ENCODE data around the gene ARID1B.

The ARID1B gene

DNA sequence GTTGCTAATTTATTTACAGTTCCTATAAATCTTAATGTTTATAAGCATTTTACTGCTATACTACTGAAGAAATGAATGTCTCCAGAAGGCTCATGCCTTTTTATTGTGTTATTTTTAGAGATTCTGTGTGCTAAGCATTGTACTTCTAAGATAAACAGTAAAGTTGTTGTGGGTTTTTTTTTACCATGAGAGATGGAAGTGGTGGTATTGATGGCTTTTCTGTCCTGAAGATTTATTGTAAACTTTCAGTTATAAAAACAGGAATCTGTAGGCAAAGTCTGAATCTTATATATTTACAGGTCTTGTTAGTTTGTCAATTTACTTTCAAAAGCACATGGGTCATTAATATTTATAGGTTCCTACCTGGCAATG lies 299.3 kb downstream of the ARID1B start:
- no peak for DNase-seq (ENCODE audit: low read depth)

DNA sequence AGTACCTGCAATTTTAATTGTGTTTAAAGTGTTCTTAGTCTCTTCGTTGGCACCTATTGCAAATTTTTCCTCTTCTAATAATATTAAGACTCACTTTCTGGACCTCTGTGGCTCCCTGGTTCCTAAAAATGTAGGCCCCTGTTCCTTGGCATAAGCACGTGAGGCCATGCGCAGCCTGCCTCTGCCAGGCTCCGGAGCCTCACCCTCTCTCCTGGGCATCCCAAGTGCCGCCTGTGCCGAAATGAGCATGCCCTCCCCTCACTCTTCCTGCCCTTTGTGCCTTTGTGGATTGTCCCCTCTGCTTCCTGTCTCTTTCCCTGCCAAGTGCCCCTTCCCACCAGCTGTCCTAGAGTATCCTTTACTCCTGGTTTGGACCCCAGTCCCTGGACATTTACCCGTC lies 300.1 kb downstream of the ARID1B start:
- no peak for DNase-seq (ENCODE audit: low read depth)

DNA sequence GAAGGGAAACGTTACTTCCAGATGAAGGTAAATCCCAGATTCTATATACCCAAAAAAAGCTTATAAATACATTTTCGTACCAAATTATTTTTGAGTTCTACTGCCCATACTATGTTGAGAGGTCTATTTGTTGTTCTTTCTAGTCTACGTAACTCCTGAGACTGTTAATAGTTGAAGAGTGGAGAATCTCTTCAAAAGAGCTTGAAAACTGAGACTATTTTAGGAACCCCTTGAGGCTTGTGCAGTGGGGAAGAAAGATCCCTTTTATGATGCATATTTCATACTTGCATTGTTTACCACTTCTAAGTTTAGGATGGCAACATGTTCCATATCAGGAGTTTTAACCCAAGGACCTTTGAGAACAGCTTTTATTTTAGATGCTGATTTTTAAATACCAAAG lies 301.1 kb downstream of the ARID1B start:
- no peak for DNase-seq (ENCODE audit: low read depth)

DNA sequence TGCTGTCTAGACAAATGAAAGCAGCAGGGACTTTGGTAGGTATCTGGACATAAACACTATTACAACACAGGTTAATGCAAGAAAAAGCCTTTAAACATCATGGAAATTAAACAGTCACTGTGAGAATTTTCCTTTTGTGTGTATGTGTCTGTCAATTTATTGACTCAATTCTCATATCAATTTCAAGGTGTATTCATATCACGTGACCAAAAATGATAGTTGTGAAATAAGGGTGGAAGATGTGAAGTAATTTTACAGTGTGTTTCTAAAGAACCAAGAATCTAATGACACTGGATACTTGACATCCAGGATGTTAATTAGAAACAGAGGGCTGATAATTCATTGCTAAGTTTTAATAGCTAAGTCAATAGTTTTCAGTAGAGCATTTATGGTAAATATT lies 302.1 kb downstream of the ARID1B start:
- DNase-seq (ENCODE audit: low read depth): no peak

DNA sequence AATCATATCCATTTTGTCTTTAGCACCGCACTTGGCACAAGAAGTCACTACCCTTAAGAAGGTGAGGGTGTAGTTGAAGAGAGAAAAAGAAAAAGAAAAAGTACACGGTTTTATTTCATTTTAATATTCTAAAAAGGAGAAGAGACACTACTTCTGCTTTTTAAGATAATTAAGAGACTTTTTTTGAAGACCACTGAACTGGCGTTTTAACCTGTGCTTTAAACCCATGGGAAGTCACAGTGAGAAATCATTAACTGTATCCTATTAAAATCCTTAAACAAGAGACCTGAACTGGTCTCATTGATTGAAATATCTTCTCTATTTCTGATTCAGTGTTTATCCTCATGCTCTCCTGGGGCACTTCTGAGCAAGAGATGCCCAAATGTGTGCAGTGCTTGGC lies 302.6 kb downstream of the ARID1B start:
- no peak for DNase-seq (ENCODE audit: low read depth)

DNA sequence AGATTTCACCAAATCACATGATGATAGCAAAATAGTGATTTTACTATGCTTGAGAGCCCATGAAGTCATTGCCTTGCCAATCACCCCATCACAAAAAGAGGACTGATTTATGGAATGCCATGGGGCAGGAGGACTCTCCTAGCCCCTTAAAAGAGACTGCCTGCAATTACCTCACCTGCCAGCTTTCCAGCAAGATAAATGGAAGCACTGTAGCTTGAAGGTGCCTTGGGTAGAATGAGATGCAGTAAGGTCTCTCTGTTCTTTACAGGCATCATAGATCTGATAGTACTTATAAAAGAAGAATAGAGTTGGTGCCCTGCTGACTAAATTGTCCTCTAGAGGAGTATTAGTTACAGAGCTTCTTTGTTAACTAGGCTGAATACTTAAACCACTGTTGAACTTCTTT lies 303.8 kb downstream of the ARID1B start:
- DNase-seq (ENCODE audit: low read depth): no peak

DNA sequence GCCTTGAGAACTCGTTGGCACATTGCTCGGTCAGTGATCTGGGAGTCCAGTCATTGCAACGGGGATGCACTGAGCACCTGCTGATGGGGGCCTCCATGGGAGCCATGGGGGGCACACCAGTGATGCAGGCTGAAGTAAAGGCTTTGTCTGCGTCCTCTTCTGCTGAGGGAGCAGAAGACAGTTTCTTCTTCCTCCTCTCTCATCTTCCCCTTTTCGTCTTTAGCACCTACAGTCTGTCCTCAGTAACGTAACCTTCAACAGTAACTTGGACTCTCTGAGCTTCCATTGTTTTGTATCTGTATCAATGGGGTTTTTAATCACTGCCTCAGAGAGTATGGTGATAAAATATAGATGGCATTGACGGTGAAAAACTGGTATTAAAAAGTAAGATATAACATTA lies 306.2 kb downstream of the ARID1B start:
- no peak for DNase-seq (ENCODE audit: low read depth)

DNA sequence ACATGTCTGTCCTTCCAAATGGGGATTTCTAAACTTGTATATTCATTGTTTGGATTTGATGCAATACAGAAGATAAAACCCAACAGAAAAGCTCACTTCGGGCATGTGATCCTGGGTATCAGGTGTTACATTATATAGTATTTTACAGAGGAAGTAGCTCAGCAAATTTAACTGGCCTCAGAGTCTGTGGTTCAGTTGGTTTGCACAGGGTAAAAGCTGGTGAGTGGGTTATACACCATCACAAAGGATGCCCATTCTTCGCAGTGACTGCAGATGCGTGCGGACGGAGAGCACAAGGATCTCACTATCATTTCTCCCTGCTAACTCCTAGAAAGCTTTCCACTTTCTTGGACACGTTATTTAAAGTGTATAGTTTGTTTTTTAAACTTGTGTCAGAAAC lies 309.5 kb downstream of the ARID1B start:
- no peak for DNase-seq (ENCODE audit: low read depth)

DNA sequence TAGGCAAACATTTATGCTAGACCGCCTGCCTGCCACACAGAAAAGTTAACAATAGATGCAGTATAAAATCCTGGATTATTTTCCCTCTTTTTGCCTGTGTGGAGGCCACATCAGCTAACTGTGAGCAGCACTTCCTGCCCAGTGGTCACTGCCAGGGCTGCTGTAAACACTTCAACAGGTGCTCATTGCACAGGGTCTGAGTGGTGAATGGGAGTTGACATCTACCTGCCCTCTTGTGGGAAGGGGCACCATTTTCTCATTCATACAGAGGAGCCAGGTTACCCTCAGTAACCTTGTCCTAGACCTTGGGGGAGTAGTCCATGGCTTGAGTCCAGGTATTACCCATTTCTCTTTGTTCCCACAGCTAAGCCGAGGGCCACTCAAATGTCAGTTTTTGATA lies 310.8 kb downstream of the ARID1B start:
- DNase-seq (ENCODE audit: low read depth): no peak

DNA sequence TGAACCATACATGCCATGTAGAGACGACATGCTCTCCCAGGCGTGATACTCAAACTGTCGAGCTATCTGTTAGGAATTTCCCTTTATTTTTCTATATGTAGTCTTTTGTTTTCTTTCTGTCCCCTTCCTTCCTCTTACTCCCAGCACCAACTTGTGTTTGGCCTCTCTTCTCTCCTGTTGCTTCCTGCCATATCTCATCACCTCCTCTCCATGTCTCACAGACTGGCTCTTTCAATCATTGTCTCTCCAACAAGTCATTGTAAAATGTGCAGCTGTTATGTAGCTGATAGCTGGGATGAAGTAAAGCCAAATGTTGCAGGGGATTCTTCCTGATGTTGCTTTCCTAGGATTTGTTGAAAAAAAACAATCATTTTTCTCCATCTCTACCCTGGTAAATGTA lies 311.7 kb downstream of the ARID1B start:
- DNase-seq (ENCODE audit: low read depth): no peak

DNA sequence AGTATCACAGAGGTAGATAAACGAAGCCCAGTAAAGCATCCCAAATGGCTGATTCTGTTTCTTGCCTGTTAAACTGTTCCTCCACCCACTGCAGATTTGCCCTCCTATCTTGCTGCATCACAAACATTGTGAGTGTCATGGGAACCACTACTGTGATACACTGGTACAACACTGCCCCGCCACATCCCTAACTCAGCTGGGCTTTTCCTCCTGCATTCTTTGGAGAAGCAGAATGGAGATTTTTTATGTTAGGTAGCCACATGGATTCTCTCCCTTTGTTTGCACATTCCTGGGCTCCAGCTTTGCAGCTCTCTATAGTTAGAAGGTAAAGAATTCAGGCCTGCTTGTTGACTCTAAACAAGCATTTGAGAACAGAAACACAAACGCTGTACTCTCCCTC lies 312.1 kb downstream of the ARID1B start:
- DNase-seq (ENCODE audit: low read depth): no peak

DNA sequence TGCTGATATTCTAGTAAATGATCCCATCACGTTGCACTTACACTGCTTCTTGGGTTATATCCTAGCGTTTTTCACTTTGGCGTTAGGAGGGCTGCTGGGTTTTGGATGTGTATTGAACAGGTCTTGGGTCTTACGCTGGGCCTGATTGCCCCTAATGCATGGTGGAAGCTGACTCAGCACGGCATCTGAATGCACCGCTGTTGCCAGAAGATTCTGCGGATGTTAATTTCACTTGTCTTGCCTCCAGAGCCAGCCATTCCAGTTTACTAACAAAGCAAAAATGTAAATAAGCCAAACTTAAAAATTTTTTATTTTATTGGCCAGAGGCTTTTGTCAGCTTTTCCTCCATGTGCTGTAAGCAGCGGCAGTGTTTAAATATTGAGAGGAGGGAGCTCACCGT lies 312.7 kb downstream of the ARID1B start:
- DNase-seq (ENCODE audit: low read depth): no peak

DNA sequence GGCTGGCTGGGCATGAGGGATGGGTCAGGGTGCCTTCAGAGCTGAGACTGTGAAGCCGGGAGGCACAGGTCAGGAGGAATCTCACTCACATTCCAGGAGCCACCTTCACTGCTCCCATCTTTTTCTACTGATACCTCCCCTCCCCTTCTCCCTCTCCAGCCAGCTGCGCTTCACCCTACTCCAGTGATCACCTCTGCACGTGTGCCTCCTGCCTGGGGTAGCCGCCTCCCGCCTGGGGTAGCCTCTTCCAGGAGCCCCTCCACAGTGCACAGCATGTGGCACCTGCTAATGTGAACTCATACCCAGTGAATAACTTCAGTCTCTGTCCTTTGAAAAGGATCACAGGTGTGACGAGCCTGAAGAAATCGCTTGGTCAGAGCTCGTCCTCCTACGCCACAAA lies 313.6 kb downstream of the ARID1B start:
- no peak for DNase-seq (ENCODE audit: low read depth)

DNA sequence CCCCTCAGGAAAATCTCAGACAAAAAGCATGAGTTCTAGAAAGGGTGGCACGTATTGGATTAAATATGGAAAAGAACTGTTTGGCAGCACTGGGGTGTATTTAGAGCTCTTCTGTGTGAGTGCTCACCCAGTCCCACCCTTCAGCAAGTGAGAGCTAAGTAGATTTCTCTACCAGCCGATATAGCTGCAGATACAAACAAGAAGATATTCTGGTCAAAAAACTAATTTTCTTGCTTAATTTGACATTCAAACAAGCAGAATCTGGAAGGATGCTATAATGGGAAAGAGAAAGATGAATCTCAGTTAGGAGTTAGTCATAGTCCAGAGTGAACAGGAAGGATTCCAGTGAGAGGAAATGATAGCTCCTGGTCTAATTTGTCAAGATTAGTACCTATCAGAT lies 314.1 kb downstream of the ARID1B start:
- no peak for DNase-seq (ENCODE audit: low read depth)

DNA sequence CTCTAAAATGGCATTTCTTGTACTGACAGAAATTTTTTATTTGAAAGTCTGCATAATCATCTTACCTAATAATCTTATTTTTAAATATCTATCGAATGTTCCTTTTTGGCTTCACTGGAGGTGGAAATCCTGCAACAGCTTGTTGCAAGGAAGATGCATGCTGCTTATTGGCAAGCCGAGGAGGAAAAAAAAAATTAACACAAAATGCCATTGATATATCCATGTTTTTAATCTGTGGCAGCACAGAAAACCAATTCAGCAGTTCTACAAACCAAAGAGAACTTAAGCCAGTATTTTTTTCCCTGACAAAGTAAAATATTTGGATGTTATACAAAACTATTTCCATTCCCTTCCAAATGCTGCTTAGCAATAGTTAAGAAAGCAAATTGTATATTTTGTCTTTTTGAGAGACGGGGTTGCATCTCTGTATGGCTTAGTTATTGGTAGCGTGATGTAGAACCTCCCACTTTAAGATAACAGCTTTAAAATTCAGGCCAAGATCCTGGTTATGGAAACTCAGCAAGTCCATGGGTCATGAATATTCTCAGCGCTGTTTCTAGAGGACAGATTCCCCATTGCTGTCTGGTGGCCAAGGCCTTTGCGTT lies 314.8 kb downstream of the ARID1B start:
- DNase-seq (ENCODE audit: low read depth): no peak

DNA sequence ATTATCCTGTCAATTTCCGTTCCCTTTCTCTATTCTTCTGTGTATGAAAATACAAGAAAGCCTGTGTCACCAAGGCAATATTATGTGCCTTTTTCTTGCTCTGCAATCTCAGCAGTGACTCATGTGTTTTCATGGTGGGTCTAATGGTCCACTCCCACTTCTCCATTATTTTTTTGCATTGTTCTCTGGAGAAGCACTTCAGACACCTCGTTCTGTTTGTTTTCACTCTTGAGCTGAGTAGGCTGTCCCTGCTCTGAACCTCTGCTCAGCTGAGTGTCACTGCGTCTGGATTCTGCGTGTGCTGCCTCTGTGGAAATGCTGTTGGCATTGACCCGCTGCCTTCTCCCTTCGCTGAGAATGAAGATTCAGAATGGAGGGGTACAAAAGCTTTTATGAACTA lies 315.6 kb downstream of the ARID1B start:
- DNase-seq (ENCODE audit: low read depth): no peak

DNA sequence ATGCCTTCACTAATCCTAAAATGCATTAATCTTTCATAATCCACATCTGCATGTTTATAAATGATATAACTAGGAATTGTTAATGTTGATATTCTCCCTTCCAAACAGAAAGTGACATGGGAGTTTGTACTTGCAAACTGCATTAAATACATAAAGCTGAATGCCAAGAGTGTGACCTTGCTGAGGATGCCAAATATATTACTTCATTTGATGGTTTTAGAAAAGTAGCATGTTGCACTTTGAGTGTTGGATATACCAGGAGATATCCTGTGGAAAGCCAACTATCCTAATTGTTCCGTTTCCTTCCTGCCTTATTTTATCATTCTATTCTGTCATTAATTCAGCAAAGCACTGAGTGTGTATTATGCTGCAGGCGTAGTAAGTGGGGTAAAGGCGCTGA lies 316.4 kb downstream of the ARID1B start:
- no peak for DNase-seq (ENCODE audit: low read depth)

DNA sequence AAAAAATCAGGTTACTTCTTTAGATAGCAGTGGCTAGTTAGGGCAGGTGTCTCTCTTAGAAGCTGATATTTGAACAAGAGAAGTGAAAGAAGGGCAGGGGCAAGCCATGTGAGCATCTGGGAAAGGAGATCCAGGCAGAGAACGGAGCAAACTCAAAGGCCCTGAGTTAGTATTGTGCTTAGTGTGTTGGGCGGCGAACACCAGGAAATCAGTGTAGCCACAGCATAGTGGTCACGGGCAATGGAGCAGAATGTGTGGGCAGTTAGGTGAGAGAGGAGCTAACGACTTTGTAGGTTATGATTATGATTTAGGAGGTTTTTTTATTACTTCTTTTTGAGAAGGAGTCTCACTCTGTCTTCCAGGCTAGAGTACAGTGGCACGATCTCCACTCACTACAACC lies 316.9 kb downstream of the ARID1B start:
- no peak for DNase-seq (ENCODE audit: low read depth)

DNA sequence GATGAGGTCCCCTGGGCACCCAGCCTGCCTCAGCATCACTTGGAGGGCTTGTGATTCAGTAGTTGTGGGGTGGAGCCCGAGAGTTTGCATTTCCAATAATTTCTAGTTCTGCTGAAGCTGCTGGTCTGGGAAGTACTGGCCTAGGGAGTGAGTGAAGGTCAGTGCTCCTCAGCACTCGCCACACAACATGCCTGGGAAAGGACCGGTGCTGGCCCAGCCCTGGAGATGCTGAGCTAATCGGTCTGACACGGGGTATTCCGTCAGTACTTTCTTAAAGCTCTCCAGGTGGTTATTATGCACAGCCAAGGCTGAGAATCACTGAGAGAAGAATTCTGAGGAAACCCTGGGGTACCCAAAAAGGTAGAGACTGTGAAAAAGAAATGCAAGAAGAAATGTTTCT lies 317.9 kb downstream of the ARID1B start:
- no peak for DNase-seq (ENCODE audit: low read depth)

DNA sequence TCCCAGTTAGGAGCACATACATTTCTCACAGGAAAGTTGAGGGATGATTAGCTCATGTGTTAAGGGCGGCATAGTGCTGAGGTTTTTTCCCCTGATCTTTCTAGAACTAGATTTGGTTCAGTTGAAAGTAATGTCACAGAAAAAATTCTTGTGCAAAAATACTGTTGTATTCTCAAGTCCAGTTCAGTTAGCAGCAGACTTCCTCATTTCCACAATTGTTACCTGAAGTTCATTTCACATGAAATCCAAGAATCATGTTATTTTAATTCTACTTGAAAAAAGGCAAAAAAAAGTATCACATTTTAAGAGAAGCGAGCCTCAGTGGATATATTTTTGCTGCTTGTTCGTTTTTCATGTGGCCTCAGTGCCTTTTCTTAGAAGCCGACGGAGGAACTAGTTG lies 318.4 kb downstream of the ARID1B start:
- DNase-seq (ENCODE audit: low read depth): no peak

DNA sequence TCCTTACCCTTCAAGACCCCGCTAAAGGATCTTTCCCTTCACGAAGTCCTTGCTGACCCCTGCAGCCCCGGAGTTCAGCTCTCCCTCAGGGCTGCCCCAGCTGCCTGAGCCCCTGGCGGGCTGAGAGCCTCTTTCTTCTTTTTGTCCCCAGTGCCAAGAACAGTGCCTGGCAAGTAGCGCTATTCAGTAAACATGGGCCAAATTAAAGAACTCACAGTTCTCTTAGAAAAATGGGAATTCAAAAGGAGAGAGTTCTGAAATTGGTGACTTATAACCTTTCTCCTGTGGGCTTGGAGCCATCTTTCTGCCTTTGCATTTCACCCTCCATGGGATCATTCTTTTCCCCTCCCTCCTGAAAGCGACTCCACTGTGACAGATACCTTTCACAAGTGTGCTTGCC lies 318.9 kb downstream of the ARID1B start:
- DNase-seq (ENCODE audit: low read depth): no peak

DNA sequence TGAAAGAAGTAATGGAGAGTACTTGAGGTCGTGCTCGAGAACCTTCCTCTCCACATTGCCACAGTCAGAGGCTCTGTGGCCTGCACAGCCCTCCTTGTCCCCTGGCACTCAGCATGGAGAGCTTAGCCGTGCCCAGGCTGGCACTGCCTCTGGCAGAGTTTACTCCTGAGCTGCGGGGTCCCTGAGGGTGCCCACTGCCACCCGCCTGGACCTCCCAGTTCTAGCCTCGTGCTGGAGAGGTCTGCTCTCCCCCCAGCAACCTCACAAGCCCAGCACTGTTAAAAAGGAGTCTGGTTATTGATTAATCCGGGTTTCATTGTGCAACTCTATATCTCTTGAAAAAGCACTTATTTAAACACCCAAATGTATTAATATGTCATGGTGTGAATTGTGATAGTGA lies 319.3 kb downstream of the ARID1B start:
- DNase-seq (ENCODE audit: low read depth): no peak

DNA sequence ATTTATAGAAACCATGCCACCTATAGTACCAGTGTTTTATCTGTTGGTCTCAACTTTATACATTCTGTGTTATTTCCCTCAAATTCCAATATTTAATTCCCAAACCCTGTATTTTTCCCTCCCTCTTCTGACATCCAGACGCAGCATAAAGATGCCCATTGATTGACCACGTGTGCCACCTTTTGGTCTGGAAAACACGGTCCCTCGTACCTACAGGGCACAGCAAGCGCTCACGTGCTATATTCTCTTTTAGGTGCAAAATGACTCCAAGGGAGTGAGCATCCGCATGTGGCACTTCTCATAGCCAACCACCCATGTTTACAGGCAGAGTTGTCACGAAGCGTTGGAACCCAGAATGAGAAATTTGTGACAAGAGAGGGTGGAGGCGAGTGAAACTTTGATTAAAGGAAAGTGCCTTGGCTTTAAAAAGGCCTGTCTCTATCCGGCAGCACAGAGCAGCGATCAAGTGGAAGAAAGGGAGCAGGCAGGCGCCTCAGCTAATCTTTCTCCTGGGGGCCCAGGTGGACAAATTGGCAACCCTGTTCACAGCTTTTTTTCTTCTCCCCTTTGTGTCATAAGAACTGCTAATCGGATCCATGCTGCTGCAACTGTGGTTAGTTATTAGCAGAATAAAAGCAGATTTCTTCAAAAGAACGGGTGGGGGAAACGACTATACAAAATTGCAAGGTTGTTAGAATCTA lies 320.2 kb downstream of the ARID1B start:
- DNase-seq (ENCODE audit: low read depth): no peak

DNA sequence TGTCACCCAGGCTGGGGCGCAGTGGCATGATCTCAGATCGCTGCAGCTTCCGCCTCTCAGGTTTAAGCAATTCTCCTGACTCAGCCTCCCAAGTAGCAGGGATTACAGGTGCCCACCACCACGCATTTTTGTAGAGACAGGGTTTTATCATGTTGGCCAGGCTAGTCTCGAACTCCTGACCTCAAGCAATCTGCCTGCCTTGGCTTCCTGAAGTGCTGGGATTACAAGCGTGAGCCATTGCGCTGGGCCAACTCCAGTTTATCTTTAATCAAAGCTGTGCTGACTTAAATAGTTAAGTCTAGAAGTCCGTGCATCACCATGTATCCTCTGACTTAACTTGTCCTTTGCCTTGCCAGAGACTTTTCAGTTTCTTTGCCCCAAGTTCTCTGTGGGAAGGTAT lies 321.8 kb downstream of the ARID1B start:
- no peak for DNase-seq (ENCODE audit: low read depth)
